Suppressor macrophage (primary cell): ENCODE data around the gene MAGI2.
A peak's percentile ranks its signal among the peaks of the same experiment; 100 is the strongest.
"Not testable (repeated sequence)": the region's sequence is repeated elsewhere in the genome, so short reads cannot be mapped to it uniquely, and the experiment has no call there.

Experiments
- DNase-seq, 4 experiments: peaks; one replicate each; pipeline ENCODE4 v3.0.0-alpha.2; 2020 to 2022

Gene MAGI2

DNA sequence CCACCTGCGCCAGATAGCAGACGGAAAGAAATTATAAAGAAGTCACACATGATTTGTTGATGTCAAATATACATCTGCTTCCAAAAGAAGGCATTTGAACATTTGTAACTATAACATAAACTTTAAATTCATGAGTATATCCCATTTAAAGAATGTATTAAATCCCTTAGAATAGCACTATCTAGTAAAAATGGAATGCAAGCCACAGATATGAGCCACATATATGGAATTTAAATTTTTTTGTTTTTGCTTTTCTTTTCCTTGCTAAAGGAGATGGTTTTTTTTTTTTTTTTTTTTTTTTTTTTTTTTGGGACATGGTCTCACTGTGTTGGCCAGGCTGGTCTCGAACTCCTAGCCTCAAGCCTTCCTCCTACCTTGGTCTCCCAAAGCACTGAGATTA is 924.1 kb downstream of the MAGI2 start:
- DNase-seq = no peak

DNA sequence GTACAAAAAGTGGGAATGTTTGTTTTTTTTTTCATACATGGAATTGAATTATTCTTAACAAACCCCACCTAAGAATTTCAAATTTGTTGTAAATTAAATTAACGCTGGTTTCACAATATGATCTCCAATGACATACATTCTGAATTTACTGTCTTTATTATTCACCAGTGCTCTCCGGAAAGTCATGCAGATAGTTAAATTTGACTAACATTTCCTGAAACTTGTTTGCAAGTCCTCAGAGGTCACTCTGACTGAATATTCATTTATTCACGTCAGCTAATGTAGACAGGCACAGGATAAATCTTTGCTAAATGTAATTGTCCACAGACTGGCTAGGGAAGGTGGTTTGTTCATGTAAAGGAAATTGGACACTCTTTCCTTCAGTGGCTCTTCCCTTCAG is 924.5 kb downstream of the MAGI2 start:
- no peak for DNase-seq

DNA sequence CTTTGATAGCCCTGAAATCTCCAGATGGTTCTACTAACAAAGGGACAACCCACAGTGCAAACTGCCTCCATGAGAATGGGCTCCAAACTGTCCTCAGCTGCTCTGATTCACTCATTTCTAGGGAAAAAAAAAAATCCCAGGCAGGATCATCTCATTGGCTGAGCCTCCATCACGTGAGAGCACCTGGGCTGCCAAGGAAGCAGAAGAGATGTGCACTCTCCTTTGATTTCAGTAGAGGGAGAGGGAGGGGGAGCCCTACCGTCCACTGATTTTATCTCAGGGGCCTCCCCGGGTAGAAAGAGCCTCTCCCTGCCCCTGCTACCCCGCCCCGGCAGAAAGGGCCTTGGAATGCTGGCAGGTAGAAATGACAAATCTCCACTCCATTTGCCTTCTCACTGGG is 929.5 kb downstream of the MAGI2 start:
- DNase-seq = no peak

DNA sequence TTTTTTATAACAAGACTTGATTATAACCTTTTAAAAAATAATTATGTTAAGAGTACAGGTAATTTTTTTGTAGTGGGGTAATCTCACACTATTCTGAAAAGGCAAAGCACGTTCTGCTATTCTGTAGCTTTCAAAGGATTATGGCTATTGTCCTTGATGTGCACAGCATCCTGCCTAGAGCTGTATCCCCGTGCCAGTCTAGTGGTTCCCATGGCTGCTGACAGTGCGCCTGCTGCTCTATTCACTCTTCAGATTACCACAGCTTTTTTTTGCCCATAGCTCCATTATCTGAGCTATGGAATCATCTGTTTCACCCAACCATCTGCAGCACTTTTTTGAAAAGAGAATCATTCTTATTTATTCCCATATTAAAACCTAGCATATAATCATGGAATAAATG is 931.5 kb downstream of the MAGI2 start:
- DNase-seq = no peak

DNA sequence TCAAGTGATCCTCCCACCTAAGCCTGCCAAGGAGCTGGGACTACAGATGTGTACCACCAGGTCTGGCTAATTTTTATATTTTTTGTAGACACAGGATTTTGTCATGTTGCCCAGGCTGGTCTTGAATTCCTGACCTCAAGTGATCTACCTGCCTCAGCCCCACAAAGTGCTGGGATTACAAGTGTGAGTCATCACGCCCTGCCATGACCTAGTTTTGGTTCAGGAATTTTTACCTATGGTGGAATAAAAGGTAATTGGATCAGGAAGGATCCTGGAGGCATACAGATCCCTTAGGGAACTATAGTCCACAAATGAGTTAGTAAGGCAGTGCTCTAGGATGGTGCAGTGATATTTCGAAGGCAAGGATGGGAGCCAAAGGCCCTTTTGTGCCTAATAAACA is 937.0 kb downstream of the MAGI2 start:
- DNase-seq = no peak

DNA sequence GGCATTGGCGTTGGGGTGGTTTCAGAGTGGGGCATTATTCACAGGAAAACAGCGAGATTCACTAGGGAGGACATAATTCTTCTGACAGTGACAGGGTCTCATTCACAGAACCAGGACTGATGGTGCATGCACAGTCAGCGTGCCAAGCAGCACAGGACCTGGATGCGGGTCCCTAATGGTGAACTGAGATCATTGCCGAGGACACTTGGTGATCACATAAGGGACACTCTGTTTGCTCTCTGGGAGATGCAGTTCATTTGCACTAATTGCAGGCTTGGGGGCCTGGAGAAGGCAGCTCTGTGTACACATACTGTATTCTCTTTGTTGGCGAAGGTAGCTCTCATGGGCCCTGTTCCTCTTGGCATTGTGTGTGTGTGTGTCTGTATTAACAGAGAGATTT is 938.8 kb downstream of the MAGI2 start:
- DNase-seq = no peak

DNA sequence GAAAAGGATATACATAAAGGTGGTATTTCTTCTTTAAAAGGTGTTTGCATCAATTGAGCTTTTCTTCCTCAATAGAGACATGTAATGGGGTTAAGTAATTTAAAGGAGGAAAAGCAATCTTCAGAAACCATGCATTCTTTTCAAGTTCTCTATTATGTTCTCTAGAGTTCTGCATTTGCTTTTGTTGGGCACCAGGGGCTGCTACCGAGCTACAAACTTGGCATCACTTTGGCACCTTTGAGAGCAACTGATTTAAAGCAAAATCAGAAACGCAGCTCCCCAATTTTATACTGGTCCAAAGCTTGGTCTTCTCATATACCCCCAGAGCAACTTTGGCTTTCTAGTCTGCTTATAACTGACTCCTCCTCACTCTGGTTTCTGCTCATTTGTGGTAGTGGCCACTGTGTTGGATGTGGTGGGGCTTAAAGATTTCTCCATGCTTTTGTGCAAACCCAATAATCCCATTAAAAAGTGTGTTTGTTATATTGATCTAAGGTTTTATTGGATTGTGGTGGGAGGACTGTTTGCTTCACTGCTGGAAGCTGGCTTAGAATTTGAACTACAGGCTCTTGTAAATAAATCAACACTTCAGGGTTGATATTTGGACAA is 942.8 kb downstream of the MAGI2 start:
- peak in 3 of 4 experiments; percentile 21 to 44 (median 30) for DNase-seq

DNA sequence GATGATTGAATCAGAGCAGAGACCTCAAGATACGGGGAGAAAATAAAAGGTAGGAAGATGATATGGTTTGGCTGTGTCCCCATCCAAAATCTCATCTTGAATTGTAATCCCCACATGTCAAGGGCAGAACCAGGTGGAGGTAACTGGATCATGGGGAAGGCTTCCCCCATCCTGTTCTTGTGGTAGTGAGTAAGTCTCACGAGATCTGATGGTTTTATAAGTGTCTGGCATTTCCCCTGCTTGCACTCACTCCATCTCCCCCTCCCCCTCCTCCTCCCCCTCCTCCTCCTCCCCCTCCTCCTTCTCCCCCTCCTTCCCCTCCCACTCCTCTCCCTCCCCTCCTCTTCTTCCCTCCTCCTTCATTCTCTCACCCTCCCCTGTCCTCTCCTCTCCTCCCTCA is 950.2 kb downstream of the MAGI2 start:
- DNase-seq = not testable (repeated sequence)

DNA sequence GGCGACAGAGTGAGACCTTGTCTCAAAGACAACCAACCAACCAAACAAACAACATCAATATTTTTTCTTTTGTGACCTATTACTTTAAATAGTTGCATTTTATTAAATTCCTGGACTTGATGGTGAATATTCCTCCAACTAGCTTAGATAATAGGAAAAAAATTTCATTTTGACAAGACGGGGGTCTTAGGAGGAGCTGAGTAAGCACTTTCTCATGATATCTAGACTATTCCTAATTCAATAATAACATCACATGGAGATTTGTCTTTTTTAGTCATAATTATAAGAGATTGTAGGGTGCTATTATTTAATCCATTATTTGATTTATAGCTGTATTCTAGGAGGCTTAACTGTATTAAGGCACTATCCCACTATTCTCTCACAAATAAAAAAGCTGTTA is 952.4 kb downstream of the MAGI2 start:
- DNase-seq = no peak

DNA sequence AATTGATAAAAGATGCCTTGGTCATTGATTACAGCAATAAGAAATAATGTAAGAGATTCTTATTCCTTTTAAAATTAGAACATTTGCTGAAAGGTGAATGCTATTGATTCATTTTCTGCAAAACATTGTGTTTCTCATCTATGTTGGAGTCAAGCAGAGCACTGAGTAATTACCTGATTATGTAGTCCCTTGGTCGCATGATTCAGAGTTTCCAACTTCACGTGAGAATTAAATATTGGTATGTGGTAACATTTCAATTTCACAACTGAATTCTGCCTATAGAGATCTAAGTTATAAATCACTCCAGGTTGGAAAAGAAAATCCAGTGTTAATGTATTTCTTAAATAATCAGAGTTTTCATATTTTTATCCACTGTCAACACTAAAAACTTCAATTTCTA is 953.5 kb downstream of the MAGI2 start:
- no peak for DNase-seq

DNA sequence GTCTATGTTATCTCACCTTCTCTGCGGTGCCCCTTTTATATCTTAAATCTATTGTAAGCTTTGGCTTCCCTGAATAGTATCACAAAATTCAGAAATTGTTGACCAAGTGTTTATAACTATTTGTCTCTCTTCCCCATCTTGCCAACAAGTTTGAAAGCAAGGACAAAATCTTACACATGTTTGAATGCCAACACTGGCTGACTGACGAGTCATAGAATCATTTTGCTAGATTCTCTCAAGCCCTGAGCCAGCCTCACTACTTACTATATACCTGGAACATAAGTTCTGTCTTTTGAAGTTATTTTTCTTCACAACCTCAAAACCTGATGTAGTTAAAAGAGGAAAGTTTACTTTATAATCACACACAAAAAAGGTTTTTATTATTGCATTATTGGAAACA is 954.2 kb downstream of the MAGI2 start:
- DNase-seq = no peak

DNA sequence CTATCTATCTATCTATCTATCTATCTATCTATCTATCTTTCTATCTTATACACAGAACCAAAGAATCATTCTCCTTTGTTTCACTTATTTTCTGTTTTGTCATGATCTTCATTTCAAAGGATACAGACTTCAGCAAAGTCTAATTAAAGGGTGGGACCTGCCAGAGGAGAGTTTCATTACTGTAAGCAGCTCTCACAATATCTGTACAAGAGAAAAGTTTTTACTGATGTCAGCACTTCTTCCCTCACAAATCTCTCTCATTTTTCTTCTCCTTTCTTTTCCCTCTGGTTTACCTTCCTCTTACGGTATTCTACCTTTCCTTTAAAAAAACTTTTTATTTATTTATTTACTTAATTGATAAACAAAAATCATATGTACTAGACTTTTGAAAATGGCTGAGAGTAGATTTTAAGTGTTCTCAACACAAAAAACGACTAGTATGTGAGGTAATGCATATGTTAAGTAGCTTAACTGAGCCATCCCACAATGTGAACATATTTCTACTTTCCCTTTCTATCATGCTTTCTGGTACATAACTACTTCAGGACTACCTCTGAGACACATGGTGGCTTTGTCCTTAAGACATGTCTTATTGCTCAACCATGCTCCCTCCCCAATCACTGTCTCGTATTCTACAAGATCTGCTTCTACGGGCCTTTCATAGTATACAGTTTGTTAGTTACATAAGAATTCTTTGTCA is 955.6 kb downstream of the MAGI2 start:
- no peak for DNase-seq

DNA sequence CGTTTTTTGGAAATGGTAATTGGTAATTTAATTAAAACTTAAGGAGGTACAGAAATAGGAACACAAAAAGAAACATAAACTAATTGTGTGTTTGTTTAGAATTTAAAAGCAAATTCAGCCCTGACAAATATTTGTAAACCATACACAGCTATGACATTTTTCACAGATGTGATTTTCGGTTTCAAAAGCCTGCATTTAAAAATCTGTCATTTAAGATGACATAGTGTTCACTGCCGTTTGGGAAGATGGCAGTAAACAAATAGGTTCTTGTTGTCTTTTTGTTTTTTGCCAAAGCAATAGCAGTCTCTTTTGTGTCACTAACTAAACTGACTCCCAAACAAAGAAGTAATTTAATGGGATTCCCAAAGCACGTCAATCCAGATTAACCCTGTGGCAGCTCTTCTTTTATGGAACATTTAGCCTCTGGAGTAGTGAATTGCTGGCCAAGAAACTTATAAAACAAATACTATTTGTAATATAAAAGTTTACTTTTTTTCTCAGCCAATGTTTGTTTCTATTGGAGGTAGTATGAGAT is 957.3 kb downstream of the MAGI2 start:
- no peak for DNase-seq

DNA sequence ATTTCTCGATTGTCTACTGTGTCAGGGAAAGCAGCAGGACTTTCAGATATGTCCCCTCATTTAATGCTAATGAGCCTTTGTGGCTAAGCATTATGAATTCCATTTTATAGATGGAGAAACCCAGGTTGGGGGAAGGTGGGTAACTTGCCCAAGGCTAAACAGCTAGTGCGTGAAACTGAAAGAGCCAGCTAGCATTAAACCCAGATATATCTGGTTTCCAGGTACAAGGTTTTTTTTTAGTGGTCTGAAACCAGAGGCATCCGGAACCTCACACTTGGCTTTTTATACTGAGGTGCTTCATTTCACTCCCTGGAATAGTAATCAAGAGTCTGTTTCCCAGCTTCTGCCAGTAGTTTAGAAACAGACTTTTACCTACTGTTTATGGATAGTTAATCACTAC is 960.1 kb downstream of the MAGI2 start:
- DNase-seq = no peak

DNA sequence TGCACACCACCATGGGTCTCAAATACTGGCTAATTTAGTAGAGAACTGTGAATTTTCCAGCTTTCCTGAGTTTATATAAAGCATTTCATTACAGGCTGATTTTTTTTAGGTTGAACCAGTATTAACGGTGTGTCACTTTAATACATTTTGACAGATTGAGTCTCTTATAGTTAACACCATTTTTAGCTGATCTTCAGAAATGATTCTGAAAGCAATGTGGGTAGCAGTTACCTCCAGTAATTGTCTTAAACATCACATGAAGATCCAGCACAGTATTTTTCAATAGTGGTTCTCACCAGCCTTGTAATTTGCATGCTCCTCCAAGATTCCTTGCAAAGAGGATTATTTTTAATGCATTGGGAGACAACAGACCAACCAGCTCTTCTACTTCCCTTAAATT is 961.3 kb downstream of the MAGI2 start:
- DNase-seq = no peak

DNA sequence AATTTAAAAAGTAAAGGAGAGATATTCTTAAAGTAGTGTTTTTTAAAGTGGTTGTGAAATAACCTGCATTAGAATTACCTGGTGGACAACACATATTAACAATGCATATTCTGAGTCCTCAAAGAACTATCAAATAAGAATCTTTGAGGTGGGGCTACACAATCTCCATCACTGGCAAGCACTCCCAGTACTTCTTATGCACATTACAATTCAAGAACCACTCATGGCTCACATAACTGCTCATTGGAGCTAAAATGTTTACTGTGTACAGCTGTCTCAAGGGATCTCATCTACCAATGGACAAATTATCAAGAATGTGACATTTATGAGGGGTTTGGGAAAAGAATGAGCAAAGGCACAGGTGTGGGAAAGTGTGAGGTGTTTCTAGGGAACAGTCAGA is 962.9 kb downstream of the MAGI2 start:
- DNase-seq = no peak

DNA sequence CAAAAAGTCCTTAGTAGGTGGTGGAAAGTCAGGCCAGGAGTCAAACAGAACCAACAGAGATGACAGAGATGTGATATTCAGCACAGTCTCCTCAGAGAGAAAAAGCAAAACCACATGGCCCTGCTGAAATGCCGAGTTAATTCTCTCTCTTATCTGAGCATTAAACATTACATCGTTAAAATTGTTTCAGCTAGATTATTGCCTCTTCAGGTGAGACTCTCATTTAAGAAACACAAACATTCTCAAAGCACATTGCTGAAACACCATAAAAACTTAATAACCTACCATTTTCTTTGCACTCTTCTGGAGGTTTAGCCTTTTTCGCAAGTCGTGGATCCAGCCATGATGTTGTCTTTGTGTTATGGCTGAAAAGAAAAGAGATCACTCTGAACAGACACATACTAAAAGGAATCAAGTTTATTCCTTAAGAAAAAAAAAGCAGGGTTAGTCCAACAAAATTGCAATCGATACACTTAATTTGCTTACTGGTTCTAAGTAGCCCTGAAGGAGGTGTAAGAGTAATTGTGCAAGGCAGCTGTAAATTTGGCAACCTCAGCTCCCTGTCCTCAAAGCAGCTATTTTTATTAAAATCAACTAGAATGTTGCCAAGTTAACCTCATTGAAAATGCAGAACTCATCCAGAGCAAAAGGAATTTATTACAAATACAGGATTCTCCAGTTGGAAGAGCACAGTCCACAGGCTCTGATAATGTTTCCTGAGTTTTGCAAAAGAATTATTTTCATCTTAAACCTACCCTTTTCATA is 963.8 kb downstream of the MAGI2 start:
- no peak for DNase-seq

DNA sequence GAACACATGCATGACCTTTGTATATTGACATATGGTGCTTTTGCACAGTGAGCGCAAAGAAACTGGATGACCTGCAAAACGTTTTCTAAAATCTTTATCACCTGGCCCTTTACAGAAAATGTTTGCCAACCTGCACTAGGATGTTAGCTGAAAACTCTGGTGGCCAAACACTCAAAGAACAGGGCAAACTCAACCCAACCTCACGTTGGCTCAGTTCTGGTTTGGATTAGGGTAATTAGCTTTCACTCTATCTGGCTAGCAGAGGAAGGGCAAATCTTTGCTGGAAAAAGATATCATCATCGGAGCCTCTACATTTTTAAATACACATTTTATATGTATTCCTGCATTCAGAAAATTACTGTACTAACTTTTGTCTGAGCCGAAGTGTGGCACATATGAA is 966.0 kb downstream of the MAGI2 start:
- DNase-seq = no peak

DNA sequence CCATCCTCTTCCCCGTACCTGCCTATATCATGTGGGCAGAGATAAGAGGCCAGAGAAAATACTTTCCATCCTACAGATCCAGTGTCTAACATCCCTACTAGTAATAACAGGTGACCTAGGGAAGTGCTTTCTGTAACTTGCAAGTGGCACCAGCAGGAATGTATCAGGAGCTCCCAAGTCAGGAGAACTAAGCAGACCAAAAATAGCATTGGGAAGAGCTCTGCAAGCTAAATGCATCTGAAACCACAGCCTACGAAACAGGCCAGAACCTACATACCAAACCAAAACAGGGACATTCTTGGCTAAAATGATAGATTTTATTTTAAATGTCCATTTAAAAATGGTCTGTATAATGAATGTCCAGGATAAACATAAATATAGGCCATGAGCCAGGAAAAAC is 974.1 kb downstream of the MAGI2 start:
- no peak for DNase-seq

DNA sequence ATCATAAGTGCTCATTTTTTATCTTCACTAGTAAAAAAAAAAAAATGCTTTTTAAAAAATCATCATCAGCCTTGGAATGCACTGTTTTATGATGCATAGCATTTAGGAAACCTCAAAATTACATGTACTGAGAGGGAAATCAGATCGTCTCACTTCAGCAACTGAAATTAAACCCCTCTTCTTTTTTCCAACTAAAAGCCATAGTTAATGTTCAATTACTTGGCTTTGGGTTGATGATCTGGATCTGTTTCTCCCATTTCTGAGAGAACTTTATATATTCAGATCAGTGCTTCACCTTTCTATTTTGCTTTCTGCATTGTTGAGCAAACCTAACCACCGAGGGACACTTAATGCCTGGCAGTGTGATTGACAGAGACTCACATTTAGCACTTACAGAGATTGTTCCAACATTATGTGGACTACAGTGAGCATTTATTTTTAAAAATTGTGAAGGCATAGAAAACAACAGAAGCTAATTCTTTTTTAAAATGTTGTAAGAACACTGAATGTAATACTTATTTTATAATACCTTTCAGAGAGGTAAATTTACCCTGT is 976.5 kb downstream of the MAGI2 start:
- DNase-seq = no peak

DNA sequence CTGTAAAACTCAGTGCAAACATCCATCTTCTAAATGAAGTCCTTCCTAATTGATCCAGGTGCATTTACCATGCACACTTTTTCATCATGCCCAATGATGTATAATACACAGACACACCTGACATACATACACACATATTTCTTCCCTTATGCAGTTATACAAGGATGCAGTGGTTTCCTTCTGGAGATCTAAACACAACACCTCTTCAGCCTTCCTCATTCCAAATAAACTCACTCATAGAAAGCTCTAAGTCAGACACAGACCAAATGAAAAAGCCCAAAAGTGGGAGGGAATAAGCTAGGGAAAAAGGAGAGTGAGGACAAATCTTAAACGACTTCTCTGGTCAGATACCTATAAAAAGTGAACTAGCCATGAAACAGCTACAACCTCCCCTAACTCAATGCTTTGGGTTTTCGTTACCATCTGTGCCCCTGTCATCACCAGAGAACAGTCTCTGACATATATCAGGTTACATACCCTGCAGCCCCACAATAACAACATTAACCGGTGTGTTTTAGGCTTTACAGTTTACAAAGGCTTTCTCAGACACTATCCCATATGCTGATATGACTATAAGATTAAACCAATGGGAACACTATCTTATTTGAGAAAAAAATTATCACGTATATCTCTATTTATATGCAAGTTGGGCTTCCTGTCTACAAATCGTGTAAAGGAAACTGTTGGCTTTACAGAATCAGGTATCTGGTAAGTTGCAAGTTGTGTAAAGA is 979.7 kb downstream of the MAGI2 start:
- DNase-seq = no peak

DNA sequence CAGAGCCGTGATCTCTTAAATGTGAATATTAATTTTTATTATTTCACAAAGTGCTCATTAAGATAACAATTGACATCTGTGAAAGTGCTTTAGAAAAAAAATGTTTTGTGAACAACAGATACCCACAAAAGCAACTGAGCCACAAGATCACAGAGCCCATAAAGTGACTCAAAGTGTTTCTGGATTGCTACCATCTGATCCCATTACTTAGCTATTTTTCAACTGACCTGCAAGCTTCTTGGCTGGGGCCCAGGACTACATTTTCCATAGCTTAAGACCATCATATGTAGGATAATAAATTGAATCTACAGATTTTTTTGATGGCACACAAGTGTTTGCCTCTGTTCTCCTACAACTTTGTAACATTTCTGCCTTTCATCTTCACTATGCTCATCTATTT is 980.4 kb downstream of the MAGI2 start:
- no peak for DNase-seq

DNA sequence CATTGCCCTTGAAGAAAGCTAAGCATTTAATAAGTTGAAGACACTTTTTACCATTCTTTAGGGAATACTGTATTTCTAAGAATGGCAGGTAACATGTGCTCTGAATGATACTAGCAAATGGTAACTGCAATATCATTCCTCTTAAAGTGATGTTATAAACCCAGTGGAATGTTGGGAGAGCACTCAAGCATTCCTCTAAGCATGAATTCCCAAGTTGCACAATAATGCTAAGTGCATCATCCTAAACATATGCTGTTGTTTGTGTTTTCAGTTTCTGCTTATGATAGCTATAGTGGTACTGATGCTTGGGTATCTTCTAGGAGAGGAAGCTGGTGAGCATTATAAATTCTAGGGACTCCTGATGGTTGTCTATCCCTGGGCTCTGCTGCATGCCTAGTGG is 980.9 kb downstream of the MAGI2 start:
- DNase-seq = no peak
